Breast epithelium (tissue), 4 donors: Measurements from ENCODE around the gene MAN1A1. TPM values are rescaled to one million over a fixed set of nuclear protein-coding genes. Genes with fewer than 3 reads are reported as not detected.

Experiments used
- DNase-seq, 2 donors: peaks; one replicate each; pipeline ENCODE4 v3.0.0-alpha.2; 2019; ENCODE audit warnings: low spot score in 2 of 2
- H3K27ac ChIP-seq, 2 donors: fragments of 200-600 bp; sonication (generic) in 1 of 2; one replicate each; pipeline ENCODE4 v1.5.1; 2016 to 2019; ENCODE audit warnings: mild to moderate bottlenecking in 1 of 2
- H3K27me3 ChIP-seq, 2 donors: fragments of 200-600 bp; sonication (generic) in 1 of 2; one replicate each; pipeline versions ENCODE4 v1.5.1 to v1.6.0; 2017 to 2019; ENCODE audit warnings: control low read depth in 1 of 2, mild to moderate bottlenecking in 1 of 2
- H3K36me3 ChIP-seq: fragments of 200-600 bp; one replicate; pipeline ENCODE4 v1.5.1; 2019
- H3K4me1 ChIP-seq, 2 donors: fragments of 200-600 bp; sonication (generic); one replicate each; pipeline ENCODE4 v1.5.1; 2016 to 2019; ENCODE audit warnings: control low read depth in 1 of 2
- H3K4me3 ChIP-seq, 3 donors: fragments of 200-600 bp; sonication (generic); 1 replicate in 2 of 3; 2 replicates in 1 of 3; pipeline ENCODE4 v1.5.1; 2016 to 2019; ENCODE audit warnings: mild to moderate bottlenecking in 3 of 3, moderate library complexity in 2 of 3
- H3K9me3 ChIP-seq, 2 donors: fragments of 200-600 bp; sonication (generic) in 1 of 2; one replicate each; pipeline ENCODE4 v1.5.1; 2016 to 2019; ENCODE audit warnings: control low read depth in 1 of 2
- CTCF ChIP-seq, 3 donors: fragments of 450-650 bp; IDR thresholded peaks; one replicate each; pipeline ENCODE4 v1.5.1; 2016 to 2017; ENCODE audit warnings: antibody characterized with exemption in 3 of 3, mild to moderate bottlenecking in 3 of 3, moderate library complexity in 3 of 3
- POLR2A ChIP-seq: fragments of 450-650 bp; IDR thresholded peaks from one replicate; pipeline ENCODE4 v1.6.1; 2016; ENCODE audit warnings: antibody characterized with exemption, mild to moderate bottlenecking, moderate library complexity
- POLR2AphosphoS5 ChIP-seq, 3 donors: sonication (generic); formaldehyde crosslinking; IDR thresholded peaks; one replicate each; pipeline ENCODE4 v1.6.1; 2017; ENCODE audit warnings: antibody characterized with exemption in 3 of 3
- intact Hi-C: fragments of 100-400 bp; cut with DNase I; formaldehyde crosslinking; loops from one replicate; pipeline ENCODE4 v1.15.1; 2023; ENCODE audit warnings: low total_unique reads
- total RNA-seq, 3 donors: library from RNA; depleted of rRNA; stranded (reverse); fragments of >200 nt; gene quantifications; one replicate each; pipeline ENCODE4 v1.1.0, GENCODE V29; 2016

MAN1A1 gene
- total RNA-seq, 3 donors from 2014 or later: 81.2 to 481 (median 104) TPM

DNA sequence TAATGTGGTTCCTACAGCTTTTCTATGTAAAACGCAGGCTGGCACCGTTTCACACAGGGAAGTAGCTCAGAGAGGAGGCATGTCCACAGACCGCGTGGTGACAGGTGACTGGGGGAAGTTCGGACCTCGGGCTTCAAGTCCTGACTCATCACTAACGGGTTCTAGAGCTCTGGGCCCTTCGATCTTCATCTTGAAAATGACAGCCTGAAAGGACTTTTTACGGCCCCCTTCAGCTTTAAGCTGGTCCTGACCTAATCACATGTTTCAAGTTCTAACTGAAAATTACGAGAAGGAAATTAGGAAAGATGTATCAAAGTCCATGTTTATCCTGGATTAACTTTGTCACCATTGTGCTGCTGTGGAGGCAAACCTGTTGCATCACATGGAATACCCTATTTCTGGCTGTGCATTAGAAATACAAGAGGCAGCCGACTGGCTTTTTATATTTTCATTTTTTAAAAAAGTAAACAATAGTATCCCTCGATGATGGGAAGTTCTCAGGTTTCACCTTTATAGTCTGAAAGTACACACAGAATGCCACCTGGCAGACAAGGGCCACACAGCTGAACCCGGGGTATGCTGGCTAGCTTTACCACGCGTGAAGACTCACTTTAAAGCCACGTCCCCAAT lies 2.0 kb downstream of the MAN1A1 start:
- intact Hi-C loops: no loop called here
- peak overlapping the region; percentile 95 to 97 for H3K27ac ChIP-seq
- TF ChIP-seq CTCF (IDR thresholded peaks at IDR 0.05) (no peak), POLR2AphosphoS5 (IDR thresholded peaks at IDR 0.05) (no peak), POLR2A (no peak)
- H3K36me3 ChIP-seq: no peaks in the 10 kb centered on the region
- H3K4me3 ChIP-seq: peak overlapping the region; percentile 84 to 97 (median 92)
- no peaks in the 10 kb centered on the region for H3K9me3 ChIP-seq
- DNase-seq: no peak
- H3K27me3 ChIP-seq: no peaks in the 10 kb centered on the region
- no peaks in the 10 kb centered on the region for H3K4me1 ChIP-seq

DNA sequence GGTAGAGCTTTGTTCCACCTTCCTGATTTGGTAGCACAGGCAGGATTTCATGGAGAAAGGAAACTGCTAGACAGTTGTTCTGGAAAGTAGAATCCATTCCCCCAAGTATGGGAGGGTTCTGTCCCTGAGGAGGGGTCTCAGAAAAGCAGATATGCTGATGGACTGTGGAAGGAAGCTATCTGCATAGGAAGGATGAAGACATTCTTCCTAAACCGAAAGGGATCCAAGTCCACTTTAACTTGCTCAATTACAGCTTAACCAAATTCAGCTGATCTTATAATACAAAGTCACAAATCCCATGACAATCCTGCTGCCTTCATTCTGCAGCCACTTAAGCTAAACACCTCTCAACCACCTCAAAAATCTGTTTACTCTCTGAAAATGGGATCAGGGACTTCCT lies 2.6 kb downstream of the MAN1A1 start:
- DNase-seq: no peak
- Histone ChIP-seq H3K27ac (peak overlapping the region; percentile 95 to 97), H3K4me3 (peak overlapping the region; percentile 84 to 97 (median 92)), H3K4me1 (no peaks in the 10 kb centered on the region), H3K36me3 (no peaks in the 10 kb centered on the region), H3K9me3 (no peaks in the 10 kb centered on the region), H3K27me3 (no peaks in the 10 kb centered on the region)
- TF ChIP-seq POLR2A: no peak
- TF ChIP-seq POLR2AphosphoS5 (IDR thresholded peaks at IDR 0.05): no peak
- TF ChIP-seq CTCF (IDR thresholded peaks at IDR 0.05): no peak
- intact Hi-C loops: no loop called here

DNA sequence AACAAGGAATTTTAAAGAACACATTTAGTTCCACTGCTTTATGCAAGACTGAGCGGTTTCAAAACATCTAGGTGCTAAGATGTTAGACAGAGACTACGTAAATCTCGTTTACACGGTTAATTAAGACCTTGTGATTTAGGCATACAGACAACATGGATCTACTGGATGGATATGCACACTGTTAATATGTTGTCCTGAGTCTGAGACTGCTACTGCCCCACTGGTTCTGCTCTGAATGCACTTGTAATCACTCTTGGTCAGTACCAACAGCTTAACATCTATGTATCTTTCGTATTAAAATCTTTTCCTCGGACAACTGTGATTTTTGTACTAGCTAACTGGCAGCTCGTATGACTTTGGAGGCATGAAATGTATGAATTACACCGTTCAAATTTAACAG lies 3.1 kb downstream of the MAN1A1 start:
- Histone ChIP-seq H3K36me3 (no peaks in the 10 kb centered on the region), H3K9me3 (no peaks in the 10 kb centered on the region), H3K27me3 (no peaks in the 10 kb centered on the region), H3K4me1 (no peaks in the 10 kb centered on the region), H3K27ac (peak overlapping the region; percentile 2 to 25), H3K4me3 (peak overlapping the region; percentile 84 to 97 (median 92))
- DNase-seq: no peak
- intact Hi-C loops: no loop called here
- TF ChIP-seq CTCF (IDR thresholded peaks at IDR 0.05): no peak
- no peak for TF ChIP-seq POLR2A
- TF ChIP-seq POLR2AphosphoS5 (IDR thresholded peaks at IDR 0.05): no peak

GRCh38 chr6:119345114-119345513 lies 4.4 kb downstream of the MAN1A1 start:
- DNase-seq: no peak
- intact Hi-C loops: no loop called here
- TF ChIP-seq POLR2AphosphoS5 (IDR thresholded peaks at IDR 0.05) (no peak), CTCF (IDR thresholded peaks at IDR 0.05) (no peak), POLR2A (no peak)
- H3K4me3 ChIP-seq: peak overlapping the region in 2 of 3 donors; percentile 84 to 97
- no peaks in the 10 kb centered on the region for H3K36me3 ChIP-seq
- H3K27me3 ChIP-seq: no peaks in the 10 kb centered on the region
- H3K27ac ChIP-seq: no peak overlapping the region
- H3K9me3 ChIP-seq: no peaks in the 10 kb centered on the region
- no peaks in the 10 kb centered on the region for H3K4me1 ChIP-seq

GRCh38 chr6:119344306-119344705 lies 5.3 kb downstream of the MAN1A1 start:
- Histone ChIP-seq H3K36me3 (no peaks in the 10 kb centered on the region), H3K9me3 (no peaks in the 10 kb centered on the region), H3K27me3 (no peaks in the 10 kb centered on the region), H3K27ac (no peak overlapping the region), H3K4me1 (no peaks in the 10 kb centered on the region), H3K4me3 (peak overlapping the region in 1 of 3 donors; percentile 97)
- intact Hi-C loops: no loop called here
- DNase-seq: no peak
- no peak for TF ChIP-seq POLR2AphosphoS5 (IDR thresholded peaks at IDR 0.05)
- no peak for TF ChIP-seq POLR2A
- TF ChIP-seq CTCF (IDR thresholded peaks at IDR 0.05): no peak
